Spleen (tissue), 7 donors: ENCODE measurements around the gene DNM2.

ENCODE experiments used
- POLR2A ChIP-seq, 3 donors: fragments of 450-650 bp; IDR thresholded peaks; one replicate each; pipeline ENCODE4 v1.5.1; 2017; ENCODE audit warnings: antibody characterized with exemption in 3 of 3, mild to moderate bottlenecking in 1 of 3
- TF ChIP-seq, protein P1 (sequence below), 11 experiments: fragments of 200-600 bp in 7 of 11; fragments of 450-650 bp in 4 of 11; sonication (generic) in 4 of 11; IDR thresholded peaks in 8 of 11; conservative IDR thresholded peaks in 3 of 11; 1 replicate in 7 of 11; 2 replicates in 4 of 11; pipeline versions ENCODE4 v1.4.0 to v1.8.0; 2016 to 2021; ENCODE audit warnings: antibody characterized with exemption in 11 of 11, inconsistent platforms in 4 of 11, mild to moderate bottlenecking in 1 of 11
- donor health status: DM: no; HTN: no; CAD: no; lungs with moderate emphysema.
- donor health status: DM: no; HTN: no; CAD: no.
- donor health status: DM: no; HTN: no; CAD: no.

DNA sequence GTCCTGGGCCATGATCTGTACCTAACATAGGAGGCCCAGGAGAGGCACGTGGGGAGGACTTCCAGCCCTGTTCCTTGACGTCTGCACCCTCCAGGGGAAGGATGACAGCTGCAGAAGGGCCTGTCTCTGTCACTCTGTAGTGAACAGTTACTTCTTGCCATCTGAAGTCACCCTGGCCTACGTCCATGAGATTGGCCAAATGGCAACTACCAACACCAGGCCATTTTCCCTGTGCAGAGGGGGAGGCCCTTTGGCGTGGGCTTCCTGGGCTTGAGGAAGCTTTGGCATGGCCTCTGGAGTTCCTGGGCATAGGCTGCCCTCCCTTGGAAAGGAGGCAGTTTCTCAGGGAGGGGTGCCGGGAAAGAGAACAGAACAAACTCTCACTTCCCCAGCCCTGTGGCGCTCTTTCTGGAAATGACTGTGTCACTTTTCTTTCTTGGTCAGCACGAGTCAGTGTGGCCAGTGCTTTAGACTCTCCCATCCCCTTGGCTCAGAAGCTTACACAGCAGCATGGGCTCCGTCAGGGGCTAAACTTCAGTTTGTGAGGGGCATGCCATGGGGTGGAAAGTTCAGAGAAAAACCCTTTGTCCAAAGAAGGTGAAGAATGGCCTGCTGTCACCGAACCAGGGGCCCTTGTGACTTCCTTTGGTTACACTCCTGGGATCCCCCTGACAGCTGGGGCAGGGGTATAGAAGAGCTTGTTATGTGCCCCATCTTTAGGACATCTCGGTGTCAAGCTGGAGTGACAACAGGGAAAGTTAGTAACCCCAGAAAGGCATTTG is 158.8 kb downstream of the DNM2 start:
- TF ChIP-seq, protein P1, sequence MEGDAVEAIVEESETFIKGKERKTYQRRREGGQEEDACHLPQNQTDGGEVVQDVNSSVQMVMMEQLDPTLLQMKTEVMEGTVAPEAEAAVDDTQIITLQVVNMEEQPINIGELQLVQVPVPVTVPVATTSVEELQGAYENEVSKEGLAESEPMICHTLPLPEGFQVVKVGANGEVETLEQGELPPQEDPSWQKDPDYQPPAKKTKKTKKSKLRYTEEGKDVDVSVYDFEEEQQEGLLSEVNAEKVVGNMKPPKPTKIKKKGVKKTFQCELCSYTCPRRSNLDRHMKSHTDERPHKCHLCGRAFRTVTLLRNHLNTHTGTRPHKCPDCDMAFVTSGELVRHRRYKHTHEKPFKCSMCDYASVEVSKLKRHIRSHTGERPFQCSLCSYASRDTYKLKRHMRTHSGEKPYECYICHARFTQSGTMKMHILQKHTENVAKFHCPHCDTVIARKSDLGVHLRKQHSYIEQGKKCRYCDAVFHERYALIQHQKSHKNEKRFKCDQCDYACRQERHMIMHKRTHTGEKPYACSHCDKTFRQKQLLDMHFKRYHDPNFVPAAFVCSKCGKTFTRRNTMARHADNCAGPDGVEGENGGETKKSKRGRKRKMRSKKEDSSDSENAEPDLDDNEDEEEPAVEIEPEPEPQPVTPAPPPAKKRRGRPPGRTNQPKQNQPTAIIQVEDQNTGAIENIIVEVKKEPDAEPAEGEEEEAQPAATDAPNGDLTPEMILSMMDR (IDR thresholded peaks at IDR 0.05 in 8 of 11, conservative IDR thresholded peaks at IDR 0.05 in 3 of 11), result no peak
- TF ChIP-seq POLR2A (IDR thresholded peaks at IDR 0.05), result no peak
